Measurements from ENCODE around the gene PARD3. TPM values are rescaled to one million over a fixed set of nuclear protein-coding genes. Genes with fewer than 3 reads are reported as not detected.

The PARD3 gene
- total RNA-seq, 4 donors from 2014 or later = 27.3 to 65.3 (median 55.6) TPM

DNA sequence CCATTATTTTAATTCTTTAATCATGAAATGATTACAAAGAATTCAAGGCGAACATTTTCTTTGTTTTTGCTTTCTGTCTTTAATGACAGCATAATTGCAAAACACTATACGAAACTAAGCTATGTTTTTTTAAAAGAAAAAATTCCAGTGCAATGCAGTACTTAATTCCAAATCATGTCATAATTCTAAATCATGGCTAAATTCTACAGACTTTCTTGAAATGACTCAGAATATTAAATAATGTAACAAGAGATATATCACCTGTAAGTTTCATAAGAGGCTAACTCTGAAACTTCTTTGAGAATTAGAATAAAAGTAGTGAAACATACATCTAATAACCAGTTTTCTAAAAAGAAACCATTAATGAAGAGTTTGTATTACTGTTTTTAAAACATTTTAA is 671.6 kb downstream of the PARD3 start:
- WGBS, 2 donors (ENCODE audit: low coverage in 1 of 2) = 80 to 83% methylated on average over 2 of the region's 2 CpGs
- Histone ChIP-seq H3K27ac (no peak overlapping the region), H3K4me1 (no peaks in the 10 kb centered on the region), H3K36me3 (no peaks in the 10 kb centered on the region), H3K27me3 (no peaks in the 10 kb centered on the region), H3K9me3 (no peaks in the 10 kb centered on the region), H3K4me3 (no peak overlapping the region)
- no peak for TF ChIP-seq EP300 (IDR thresholded peaks at IDR 0.05; ENCODE audit: low read depth)
- no peak for TF ChIP-seq POLR2A (IDR thresholded peaks at IDR 0.05)
- TF ChIP-seq, protein P1, sequence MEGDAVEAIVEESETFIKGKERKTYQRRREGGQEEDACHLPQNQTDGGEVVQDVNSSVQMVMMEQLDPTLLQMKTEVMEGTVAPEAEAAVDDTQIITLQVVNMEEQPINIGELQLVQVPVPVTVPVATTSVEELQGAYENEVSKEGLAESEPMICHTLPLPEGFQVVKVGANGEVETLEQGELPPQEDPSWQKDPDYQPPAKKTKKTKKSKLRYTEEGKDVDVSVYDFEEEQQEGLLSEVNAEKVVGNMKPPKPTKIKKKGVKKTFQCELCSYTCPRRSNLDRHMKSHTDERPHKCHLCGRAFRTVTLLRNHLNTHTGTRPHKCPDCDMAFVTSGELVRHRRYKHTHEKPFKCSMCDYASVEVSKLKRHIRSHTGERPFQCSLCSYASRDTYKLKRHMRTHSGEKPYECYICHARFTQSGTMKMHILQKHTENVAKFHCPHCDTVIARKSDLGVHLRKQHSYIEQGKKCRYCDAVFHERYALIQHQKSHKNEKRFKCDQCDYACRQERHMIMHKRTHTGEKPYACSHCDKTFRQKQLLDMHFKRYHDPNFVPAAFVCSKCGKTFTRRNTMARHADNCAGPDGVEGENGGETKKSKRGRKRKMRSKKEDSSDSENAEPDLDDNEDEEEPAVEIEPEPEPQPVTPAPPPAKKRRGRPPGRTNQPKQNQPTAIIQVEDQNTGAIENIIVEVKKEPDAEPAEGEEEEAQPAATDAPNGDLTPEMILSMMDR (IDR thresholded peaks at IDR 0.05) = no peak
- TF ChIP-seq POLR2AphosphoS5 (IDR thresholded peaks at IDR 0.05) = no peak
- no peak for DNase-seq
- in situ Hi-C loops (cut with MboI; ENCODE audit: low pct_ligation_motif_present in 1 of 4, low pct_unique_long_range_greater_than_20kb in 1 of 4, low sequenced_read_pairs in 3 of 4) (no loop called here), intact Hi-C loops (cut with DNase I; ENCODE audit: low total_unique reads) (no loop called here)

DNA sequence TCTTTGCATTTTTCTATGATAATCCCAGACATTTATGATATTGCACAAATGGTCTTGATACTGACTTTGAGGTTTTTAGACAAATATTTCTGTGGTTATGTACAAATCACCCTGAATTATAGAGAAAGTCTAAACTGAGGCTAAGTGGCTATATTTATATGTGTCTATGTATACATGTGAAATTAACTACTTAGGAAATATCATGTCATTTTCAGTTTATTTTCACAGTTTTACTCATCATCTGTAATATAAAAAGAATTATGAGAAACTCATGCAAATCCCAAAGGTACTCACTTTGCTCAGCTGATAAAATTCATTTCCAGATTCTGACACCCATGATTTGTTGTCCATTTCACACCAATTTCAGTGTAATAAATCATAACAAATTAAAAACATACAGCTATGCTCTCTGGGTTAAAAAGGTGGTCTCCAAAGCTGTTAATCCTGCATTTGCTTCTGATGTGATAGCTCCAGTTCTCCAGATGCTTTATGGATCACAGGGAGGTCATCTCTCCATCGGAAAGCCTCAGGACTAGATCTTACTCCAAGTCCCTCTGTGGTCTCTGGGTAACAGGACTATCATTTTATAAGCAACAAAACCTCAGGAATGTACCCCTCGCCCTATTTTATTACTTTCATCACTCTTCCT is 673.9 kb downstream of the PARD3 start:
- Histone ChIP-seq H3K4me3 (no peak overlapping the region), H3K4me1 (no peaks in the 10 kb centered on the region), H3K27me3 (no peaks in the 10 kb centered on the region), H3K36me3 (no peaks in the 10 kb centered on the region), H3K27ac (no peak overlapping the region), H3K9me3 (no peaks in the 10 kb centered on the region)
- WGBS, 2 donors (ENCODE audit: low coverage in 1 of 2) = 70 to 76% methylated on average over 2 of the region's 2 CpGs
- no peak for DNase-seq
- in situ Hi-C loops (cut with MboI; ENCODE audit: low pct_ligation_motif_present in 1 of 4, low pct_unique_long_range_greater_than_20kb in 1 of 4, low sequenced_read_pairs in 3 of 4) (no loop called here), intact Hi-C loops (cut with DNase I; ENCODE audit: low total_unique reads) (no loop called here)
- TF ChIP-seq POLR2A (IDR thresholded peaks at IDR 0.05) (no peak), POLR2AphosphoS5 (IDR thresholded peaks at IDR 0.05) (no peak), EP300 (IDR thresholded peaks at IDR 0.05; ENCODE audit: low read depth) (no peak)
- TF ChIP-seq, protein P1 (IDR thresholded peaks at IDR 0.05) = no peak

DNA sequence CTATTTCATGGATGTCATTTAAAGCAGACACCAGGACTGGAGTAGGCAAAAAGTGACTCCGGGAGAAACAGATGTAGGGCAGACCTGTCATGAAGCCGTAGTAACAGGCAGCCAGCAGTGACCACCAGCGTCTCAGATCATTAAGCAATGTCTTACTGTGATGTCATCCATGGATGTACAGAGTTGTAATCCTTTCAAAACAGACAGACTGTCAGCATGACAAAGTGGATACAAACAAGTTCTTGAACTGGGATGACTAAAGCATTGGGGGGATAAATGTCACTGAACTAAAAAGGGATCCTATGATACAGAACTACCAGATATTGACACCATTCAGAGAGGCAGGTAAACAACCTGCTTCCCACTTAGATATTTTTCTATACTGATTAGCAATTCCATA is 675.5 kb downstream of the PARD3 start:
- in situ Hi-C loops (cut with MboI; ENCODE audit: low pct_ligation_motif_present in 1 of 4, low pct_unique_long_range_greater_than_20kb in 1 of 4, low sequenced_read_pairs in 3 of 4) = no loop called here
- H3K4me1 ChIP-seq = no peaks in the 10 kb centered on the region
- WGBS, 2 donors (ENCODE audit: low coverage in 1 of 2) = 78 to 100% methylated on average over 2 to 3 of the region's 3 CpGs
- no peaks in the 10 kb centered on the region for H3K27me3 ChIP-seq
- no peak overlapping the region for H3K4me3 ChIP-seq
- no peak for TF ChIP-seq POLR2A (IDR thresholded peaks at IDR 0.05)
- TF ChIP-seq EP300 (IDR thresholded peaks at IDR 0.05; ENCODE audit: low read depth) = no peak
- TF ChIP-seq, protein P1 (IDR thresholded peaks at IDR 0.05) = no peak
- no peak for TF ChIP-seq POLR2AphosphoS5 (IDR thresholded peaks at IDR 0.05)
- no peaks in the 10 kb centered on the region for H3K9me3 ChIP-seq
- DNase-seq = no peak
- H3K36me3 ChIP-seq = no peaks in the 10 kb centered on the region
- intact Hi-C loops (cut with DNase I; ENCODE audit: low total_unique reads) = no loop called here
- H3K27ac ChIP-seq = no peak overlapping the region

DNA sequence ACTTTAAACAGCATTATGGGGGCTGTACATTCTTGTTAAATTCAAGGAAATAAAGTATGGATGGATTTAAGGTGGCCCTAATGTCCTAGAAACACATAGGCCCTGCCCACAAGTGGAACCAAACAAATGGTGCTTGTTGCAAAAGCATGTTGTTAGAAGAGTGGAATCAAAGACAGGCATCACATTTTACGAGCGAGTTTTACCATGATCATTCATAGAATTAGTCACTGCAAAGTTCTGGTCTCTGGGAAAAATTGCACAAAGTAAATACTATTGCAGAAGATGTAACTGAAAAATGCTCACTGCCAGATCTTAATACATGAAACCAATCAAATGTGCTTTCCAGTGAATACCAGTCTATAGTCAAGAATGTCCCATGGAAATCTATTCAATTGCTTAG is 677.1 kb downstream of the PARD3 start:
- TF ChIP-seq EP300 (IDR thresholded peaks at IDR 0.05; ENCODE audit: low read depth) (no peak), POLR2A (IDR thresholded peaks at IDR 0.05) (no peak), POLR2AphosphoS5 (IDR thresholded peaks at IDR 0.05) (no peak)
- TF ChIP-seq, protein P1 (IDR thresholded peaks at IDR 0.05) = no peak
- 91% methylated on average over 2 of the region's 2 CpGs; no CpG with 5 or more reads in 1 of the 2 donors for WGBS, 2 donors (ENCODE audit: low coverage in 1 of 2)
- no peak overlapping the region for H3K27ac ChIP-seq
- in situ Hi-C loops (cut with MboI; ENCODE audit: low pct_ligation_motif_present in 1 of 4, low pct_unique_long_range_greater_than_20kb in 1 of 4, low sequenced_read_pairs in 3 of 4) (no loop called here), intact Hi-C loops (cut with DNase I; ENCODE audit: low total_unique reads) (no loop called here)
- H3K4me3 ChIP-seq = no peak overlapping the region
- no peak for DNase-seq
- no peaks in the 10 kb centered on the region for H3K36me3 ChIP-seq
- no peaks in the 10 kb centered on the region for H3K27me3 ChIP-seq
- no peaks in the 10 kb centered on the region for H3K4me1 ChIP-seq
- no peaks in the 10 kb centered on the region for H3K9me3 ChIP-seq
